Sigmoid colon (tissue), 4 donors: ENCODE measurements around the gene GPR39.

Experiments used
- CTCF ChIP-seq, 4 experiments: fragments of 450-650 bp in 3 of 4; fragments of 200-600 bp in 1 of 4; IDR thresholded peaks; one replicate each; pipeline ENCODE4 v1.5.1; 2016 to 2019; ENCODE audit warnings: antibody characterized with exemption in 4 of 4, mild to moderate bottlenecking in 3 of 4, moderate library complexity in 2 of 4
- EP300 ChIP-seq, 4 donors: sonication (generic); formaldehyde crosslinking; IDR thresholded peaks; one replicate each; pipeline ENCODE4 v1.6.1; 2017; ENCODE audit warnings: antibody characterized with exemption in 4 of 4
- POLR2A ChIP-seq, 2 donors: fragments of 450-650 bp; IDR thresholded peaks; one replicate each; pipeline ENCODE4 v1.6.1; 2016; ENCODE audit warnings: antibody characterized with exemption in 2 of 2, mild to moderate bottlenecking in 2 of 2, moderate library complexity in 2 of 2
- POLR2AphosphoS5 ChIP-seq, 4 donors: sonication (generic); formaldehyde crosslinking; IDR thresholded peaks; one replicate each; pipeline ENCODE4 v1.6.1; 2017; ENCODE audit warnings: antibody characterized with exemption in 4 of 4

- TF ChIP-seq CTCF (IDR thresholded peaks at IDR 0.05) (no peak), POLR2AphosphoS5 (IDR thresholded peaks at IDR 0.05) (no peak), POLR2A (IDR thresholded peaks at IDR 0.05) (no peak), EP300 (IDR thresholded peaks at IDR 0.05) (no peak)
Measured at GRCh38 chr2:132438691-132439090, 22.1 kb downstream of the GPR39 start.
